CD4-positive, alpha-beta T cell treated with Interferon gamma for 1 hour (primary cell): ENCODE results near the gene NXPH3.

Experiments used
- DNase-seq: peaks from one replicate; pipeline ENCODE4 v3.0.0-alpha.2; 2020

NXPH3 gene

GRCh38 chr17:49576088-49576916, 631 bp downstream of the NXPH3 start:
- no peak for DNase-seq

GRCh38 chr17:49576917-49577649, 1.4 kb downstream of the NXPH3 start:
- DNase-seq = no peak

GRCh38 chr17:49577650-49577934, 1.9 kb downstream of the NXPH3 start:
- DNase-seq = no peak

GRCh38 chr17:49577963-49578362, 2.3 kb downstream of the NXPH3 start:
- no peak for DNase-seq

- DNase-seq = no peak
These were observed 2.7 kb downstream of the NXPH3 start for GRCh38 chr17:49578414-49578813.

GRCh38 chr17:49578952-49579500, 3.4 kb downstream of the NXPH3 start:
- DNase-seq = no peak

- no peak for DNase-seq
These were observed 3.9 kb downstream of the NXPH3 start for GRCh38 chr17:49579522-49579921.

- DNase-seq = no peak
These were observed 4.5 kb downstream of the NXPH3 start for GRCh38 chr17:49580055-49580721.

GRCh38 chr17:49580981-49581647, 5.4 kb downstream of the NXPH3 start:
- no peak for DNase-seq

GRCh38 chr17:49581648-49581998, 6.0 kb downstream of the NXPH3 start:
- no peak for DNase-seq

- DNase-seq = no peak
These were observed 6.5 kb downstream of the NXPH3 start for GRCh38 chr17:49582055-49582722.

- no peak for DNase-seq
These were observed 7.1 kb downstream of the NXPH3 start for GRCh38 chr17:49582789-49583188.

GRCh38 chr17:49583226-49583625, 7.6 kb downstream of the NXPH3 start:
- DNase-seq = no peak

GRCh38 chr17:49583889-49584288, 8.2 kb downstream of the NXPH3 start:
- DNase-seq = no peak

- no peak for DNase-seq
These were observed 9.9 kb downstream of the NXPH3 start for GRCh38 chr17:49585422-49586027.

- no peak for DNase-seq
These were observed 11.8 kb downstream of the NXPH3 start for GRCh38 chr17:49587366-49588073.

- no peak for DNase-seq
These were observed 12.6 kb downstream of the NXPH3 start for GRCh38 chr17:49588312-49588711.

GRCh38 chr17:49588726-49589576, 13.3 kb downstream of the NXPH3 start:
- DNase-seq = no peak

GRCh38 chr17:49589577-49589927, 13.9 kb downstream of the NXPH3 start:
- DNase-seq = no peak

- DNase-seq = no peak
These were observed 15.2 kb downstream of the NXPH3 start for GRCh38 chr17:49590874-49591273.

- DNase-seq = no peak
These were observed 16.6 kb downstream of the NXPH3 start for GRCh38 chr17:49592263-49592662.
